Measurements from ENCODE around the gene CNNM4. TPM values are rescaled to one million over a fixed set of nuclear protein-coding genes. Genes with fewer than 3 reads are reported as not detected.
"Not testable (repeated sequence)": the region's sequence is repeated elsewhere in the genome, so short reads cannot be mapped to it uniquely, and the experiment has no call there.

Gene CNNM4
- total RNA-seq, 1 donor, result 5.5 TPM

- not testable (repeated sequence) for H3K4me3 ChIP-seq (ENCODE audit: low read length); H3K4me1 ChIP-seq (ENCODE audit: insufficient read depth, low read length); H3K27me3 ChIP-seq (ENCODE audit: insufficient read depth, low read length); H3K9me3 ChIP-seq (ENCODE audit: low read depth, low read length)
Measured at GRCh38 chr2:96796497-96796896, 35.8 kb downstream of the CNNM4 start.

- Histone ChIP-seq H3K27me3 (ENCODE audit: insufficient read depth, low read length) (no peaks in the 10 kb centered on the region), H3K9me3 (ENCODE audit: low read depth, low read length) (no peaks in the 10 kb centered on the region), H3K4me1 (ENCODE audit: insufficient read depth, low read length) (peaks cover 16% of the 10 kb centered on the region), H3K4me3 (ENCODE audit: low read length) (no peak overlapping the region)
Measured at GRCh38 chr2:96797066-96797625, 36.4 kb downstream of the CNNM4 start.

- Histone ChIP-seq H3K4me1 (ENCODE audit: insufficient read depth, low read length) (peaks cover 22% of the 10 kb centered on the region), H3K27me3 (ENCODE audit: insufficient read depth, low read length) (no peaks in the 10 kb centered on the region), H3K4me3 (ENCODE audit: low read length) (no peak overlapping the region), H3K9me3 (ENCODE audit: low read depth, low read length) (no peaks in the 10 kb centered on the region)
Measured at GRCh38 chr2:96798733-96799622, 38.3 kb downstream of the CNNM4 start.

- Histone ChIP-seq H3K4me1 (ENCODE audit: insufficient read depth, low read length) (peaks cover 22% of the 10 kb centered on the region), H3K4me3 (ENCODE audit: low read length) (no peak overlapping the region), H3K27me3 (ENCODE audit: insufficient read depth, low read length) (no peaks in the 10 kb centered on the region), H3K9me3 (ENCODE audit: low read depth, low read length) (no peaks in the 10 kb centered on the region)
Measured at GRCh38 chr2:96799623-96799935, 38.9 kb downstream of the CNNM4 start.

- Histone ChIP-seq H3K4me3 (ENCODE audit: low read length) (no peak overlapping the region), H3K9me3 (ENCODE audit: low read depth, low read length) (no peaks in the 10 kb centered on the region), H3K4me1 (ENCODE audit: insufficient read depth, low read length) (peaks cover 22% of the 10 kb centered on the region), H3K27me3 (ENCODE audit: insufficient read depth, low read length) (no peaks in the 10 kb centered on the region)
Measured at GRCh38 chr2:96800061-96801004, 39.6 kb downstream of the CNNM4 start.

GRCh38 chr2:96801005-96801785 lies 40.5 kb downstream of the CNNM4 start:
- Histone ChIP-seq H3K27me3 (ENCODE audit: insufficient read depth, low read length) (no peaks in the 10 kb centered on the region), H3K9me3 (ENCODE audit: low read depth, low read length) (no peaks in the 10 kb centered on the region), H3K4me3 (ENCODE audit: low read length) (no peak overlapping the region), H3K4me1 (ENCODE audit: insufficient read depth, low read length) (peaks cover 23% of the 10 kb centered on the region)

- no peaks in the 10 kb centered on the region for H3K9me3 ChIP-seq (ENCODE audit: low read depth, low read length)
- no peak overlapping the region for H3K4me3 ChIP-seq (ENCODE audit: low read length)
- H3K4me1 ChIP-seq (ENCODE audit: insufficient read depth, low read length), result peaks cover 28% of the 10 kb centered on the region
- H3K27me3 ChIP-seq (ENCODE audit: insufficient read depth, low read length), result no peaks in the 10 kb centered on the region
Measured at GRCh38 chr2:96801786-96802595, 41.3 kb downstream of the CNNM4 start.

GRCh38 chr2:96802721-96803120 lies 42.0 kb downstream of the CNNM4 start:
- no peaks in the 10 kb centered on the region for H3K9me3 ChIP-seq (ENCODE audit: low read depth, low read length)
- no peak overlapping the region for H3K4me3 ChIP-seq (ENCODE audit: low read length)
- no peaks in the 10 kb centered on the region for H3K27me3 ChIP-seq (ENCODE audit: insufficient read depth, low read length)
- H3K4me1 ChIP-seq (ENCODE audit: insufficient read depth, low read length), result peaks cover 35% of the 10 kb centered on the region

GRCh38 chr2:96804986-96805385 lies 44.3 kb downstream of the CNNM4 start:
- H3K4me3 ChIP-seq (ENCODE audit: low read length), result no peak overlapping the region
- no peaks in the 10 kb centered on the region for H3K27me3 ChIP-seq (ENCODE audit: insufficient read depth, low read length)
- H3K4me1 ChIP-seq (ENCODE audit: insufficient read depth, low read length), result peaks cover 37% of the 10 kb centered on the region
- no peaks in the 10 kb centered on the region for H3K9me3 ChIP-seq (ENCODE audit: low read depth, low read length)

GRCh38 chr2:96805946-96806345 lies 45.2 kb downstream of the CNNM4 start:
- not testable (repeated sequence) for H3K9me3 ChIP-seq (ENCODE audit: low read depth, low read length); H3K4me3 ChIP-seq (ENCODE audit: low read length); H3K27me3 ChIP-seq (ENCODE audit: insufficient read depth, low read length)
- H3K4me1 ChIP-seq (ENCODE audit: insufficient read depth, low read length), result peaks cover 32% of the 10 kb centered on the region

- Histone ChIP-seq H3K4me3 (ENCODE audit: low read length) (peak overlapping the region; percentile 12), H3K4me1 (ENCODE audit: insufficient read depth, low read length) (peaks cover 27% of the 10 kb centered on the region), H3K27me3 (ENCODE audit: insufficient read depth, low read length) (no peaks in the 10 kb centered on the region), H3K9me3 (ENCODE audit: low read depth, low read length) (no peaks in the 10 kb centered on the region)
Measured at GRCh38 chr2:96806468-96807126, 45.9 kb downstream of the CNNM4 start.

GRCh38 chr2:96807127-96807471 lies 46.4 kb downstream of the CNNM4 start:
- Histone ChIP-seq H3K4me1 (ENCODE audit: insufficient read depth, low read length) (peaks cover 22% of the 10 kb centered on the region), H3K4me3 (ENCODE audit: low read length) (peak overlapping the region; percentile 12), H3K9me3 (ENCODE audit: low read depth, low read length) (no peaks in the 10 kb centered on the region), H3K27me3 (ENCODE audit: insufficient read depth, low read length) (no peaks in the 10 kb centered on the region)

GRCh38 chr2:96808176-96808837 lies 47.6 kb downstream of the CNNM4 start:
- Histone ChIP-seq H3K27me3 (ENCODE audit: insufficient read depth, low read length) (no peaks in the 10 kb centered on the region), H3K9me3 (ENCODE audit: low read depth, low read length) (no peaks in the 10 kb centered on the region), H3K4me1 (ENCODE audit: insufficient read depth, low read length) (peaks cover 15% of the 10 kb centered on the region), H3K4me3 (ENCODE audit: low read length) (no peak overlapping the region)
